Suprapubic skin (tissue), 4 donors: ENCODE results near the gene KIRREL3. TPM values are rescaled to one million over a fixed set of nuclear protein-coding genes. Genes with fewer than 3 reads are reported as not detected.

Experiments
- DNase-seq, 2 donors: peaks; one replicate each; pipeline ENCODE4 v3.0.0-alpha.2; 2019; ENCODE audit warnings: low spot score in 2 of 2
- H3K27ac ChIP-seq: fragments of 200-600 bp; sonication (generic); one replicate; pipeline ENCODE4 v1.5.1; 2019
- H3K27me3 ChIP-seq: fragments of 200-600 bp; sonication (generic); one replicate; pipeline ENCODE4 v1.5.1; 2019
- H3K36me3 ChIP-seq: fragments of 200-600 bp; sonication (generic); one replicate; pipeline ENCODE4 v1.5.1; 2019
- H3K4me1 ChIP-seq: fragments of 200-600 bp; sonication (generic); one replicate; pipeline ENCODE4 v1.5.1; 2019
- H3K4me3 ChIP-seq: fragments of 200-600 bp; sonication (generic); one replicate; pipeline ENCODE4 v1.5.1; 2019; ENCODE audit warnings: mild to moderate bottlenecking
- H3K9me3 ChIP-seq: fragments of 200-600 bp; sonication (generic); one replicate; pipeline ENCODE4 v1.5.1; 2019
- CTCF ChIP-seq, 2 donors: fragments of 200-600 bp in 1 of 2; fragments of 450-650 bp in 1 of 2; sonication (generic) in 1 of 2; IDR thresholded peaks; one replicate each; pipeline ENCODE4 v1.5.1; 2016 to 2019; ENCODE audit warnings: antibody characterized with exemption in 2 of 2, mild to moderate bottlenecking in 1 of 2, moderate library complexity in 1 of 2
- EP300 ChIP-seq: sonication (generic); formaldehyde crosslinking; IDR thresholded peaks from one replicate; pipeline ENCODE4 v1.6.1; 2017; ENCODE audit warnings: antibody characterized with exemption
- POLR2A ChIP-seq, 2 donors: fragments of 450-650 bp; IDR thresholded peaks; one replicate each; pipeline ENCODE4 v1.6.1; 2017; ENCODE audit warnings: antibody characterized with exemption in 2 of 2, mild to moderate bottlenecking in 2 of 2, moderate library complexity in 2 of 2
- POLR2AphosphoS5 ChIP-seq, 3 donors: sonication (generic); formaldehyde crosslinking; IDR thresholded peaks; one replicate each; pipeline ENCODE4 v1.6.1; 2017; ENCODE audit warnings: antibody characterized with exemption in 3 of 3
- WGBS: methylation state at CpG from one replicate; pipeline ENCODE4 v1.1.5; 2018; 5-methylcytosine and 5-hydroxymethylcytosine counted together
- total RNA-seq, 4 donors: library from RNA; depleted of rRNA; stranded (reverse); fragments of >200 nt; gene quantifications; one replicate each; pipeline ENCODE4 v1.1.0, GENCODE V29; 2016

KIRREL3 gene
- total RNA-seq, 4 donors from 2014 or later: 0.17 TPM; not detected in 3

- no peak for DNase-seq
- H3K4me3 ChIP-seq: no peak overlapping the region
- no peaks in the 10 kb centered on the region for H3K27me3 ChIP-seq
- H3K36me3 ChIP-seq: no peaks in the 10 kb centered on the region
- TF ChIP-seq CTCF (IDR thresholded peaks at IDR 0.05) (no peak), EP300 (no peak), POLR2A (IDR thresholded peaks at IDR 0.05) (no peak), POLR2AphosphoS5 (IDR thresholded peaks at IDR 0.05) (no peak)
- peaks cover 29% of the 10 kb centered on the region for H3K4me1 ChIP-seq
- no peaks in the 10 kb centered on the region for H3K9me3 ChIP-seq
- no peak overlapping the region for H3K27ac ChIP-seq
- WGBS: 90% methylated on average over 12 of the region's 30 CpGs
Observed at GRCh38 chr11:126424471-126425039, 576.0 kb downstream of the KIRREL3 start.

- no peak for DNase-seq
- no peaks in the 10 kb centered on the region for H3K9me3 ChIP-seq
- H3K27me3 ChIP-seq: no peaks in the 10 kb centered on the region
- H3K4me1 ChIP-seq: peaks cover 29% of the 10 kb centered on the region
- TF ChIP-seq POLR2A (IDR thresholded peaks at IDR 0.05) (no peak), EP300 (no peak), POLR2AphosphoS5 (IDR thresholded peaks at IDR 0.05) (no peak), CTCF (IDR thresholded peaks at IDR 0.05) (no peak)
- WGBS: 65% methylated on average over 11 of the region's 11 CpGs
- no peak overlapping the region for H3K4me3 ChIP-seq
- H3K36me3 ChIP-seq: no peaks in the 10 kb centered on the region
- H3K27ac ChIP-seq: no peak overlapping the region
Observed at GRCh38 chr11:126423743-126424142, 576.8 kb downstream of the KIRREL3 start.

GRCh38 chr11:126423154-126423553 is 577.4 kb downstream of the KIRREL3 start:
- WGBS: 60% methylated on average over 1 of the region's 2 CpGs
- Histone ChIP-seq H3K27me3 (no peaks in the 10 kb centered on the region), H3K4me1 (peaks cover 29% of the 10 kb centered on the region), H3K36me3 (no peaks in the 10 kb centered on the region), H3K27ac (no peak overlapping the region), H3K4me3 (no peak overlapping the region), H3K9me3 (no peaks in the 10 kb centered on the region)
- TF ChIP-seq POLR2A (IDR thresholded peaks at IDR 0.05) (no peak), CTCF (IDR thresholded peaks at IDR 0.05) (no peak), POLR2AphosphoS5 (IDR thresholded peaks at IDR 0.05) (no peak), EP300 (no peak)
- no peak for DNase-seq

GRCh38 chr11:126422446-126422845 is 578.1 kb downstream of the KIRREL3 start:
- Histone ChIP-seq H3K27ac (no peak overlapping the region), H3K9me3 (no peaks in the 10 kb centered on the region), H3K4me1 (peaks cover 29% of the 10 kb centered on the region), H3K36me3 (no peaks in the 10 kb centered on the region), H3K4me3 (no peak overlapping the region), H3K27me3 (no peaks in the 10 kb centered on the region)
- 93% methylated on average over 2 of the region's 2 CpGs for WGBS
- no peak for DNase-seq
- no peak for TF ChIP-seq POLR2A (IDR thresholded peaks at IDR 0.05)
- no peak for TF ChIP-seq CTCF (IDR thresholded peaks at IDR 0.05)
- TF ChIP-seq POLR2AphosphoS5 (IDR thresholded peaks at IDR 0.05): no peak
- no peak for TF ChIP-seq EP300

GRCh38 chr11:126421271-126421671 is 579.3 kb downstream of the KIRREL3 start:
- peak overlapping the region; percentile 48 for H3K27ac ChIP-seq
- no peak for DNase-seq
- 78% methylated on average over 13 of the region's 13 CpGs for WGBS
- peaks cover 30% of the 10 kb centered on the region for H3K4me1 ChIP-seq
- no peaks in the 10 kb centered on the region for H3K36me3 ChIP-seq
- no peak overlapping the region for H3K4me3 ChIP-seq
- no peak for TF ChIP-seq POLR2A (IDR thresholded peaks at IDR 0.05)
- no peak for TF ChIP-seq CTCF (IDR thresholded peaks at IDR 0.05)
- TF ChIP-seq EP300: no peak
- TF ChIP-seq POLR2AphosphoS5 (IDR thresholded peaks at IDR 0.05): no peak
- no peaks in the 10 kb centered on the region for H3K9me3 ChIP-seq
- H3K27me3 ChIP-seq: no peaks in the 10 kb centered on the region
